BE2C (cell line): ENCODE data around the gene CALY.

Source experiments
- DNase-seq: peaks from one replicate; pipeline ENCODE4 v3.0.0-alpha.2; 2020
- H3K27me3 ChIP-seq: fragments of 250-450 bp; sonication (Bioruptor Pico); 2 replicates; pipeline ENCODE4 v1.5.1; 2020; ENCODE audit warnings: mild to moderate bottlenecking
- H3K36me3 ChIP-seq: fragments of 250-450 bp; sonication (Bioruptor Pico); 2 replicates; pipeline ENCODE4 v1.5.1; 2020; ENCODE audit warnings: mild to moderate bottlenecking
- H3K4me1 ChIP-seq: fragments of 250-450 bp; sonication (Bioruptor Pico); 2 replicates; pipeline ENCODE4 v1.5.1; 2020
- H3K4me3 ChIP-seq: 2 replicates; pipeline ENCODE4 v1.5.1; 2011; ENCODE audit warnings: low read depth, low read length
- H3K9me3 ChIP-seq: fragments of 250-450 bp; sonication (Bioruptor Pico); 2 replicates; pipeline ENCODE4 v1.5.1; 2020
- TF ChIP-seq, protein P1 (sequence below): IDR thresholded peaks from 2 replicates; pipeline ENCODE4 v1.5.1; 2012; ENCODE audit warnings: mild to moderate bottlenecking, low read depth, low read length

CALY gene

DNA sequence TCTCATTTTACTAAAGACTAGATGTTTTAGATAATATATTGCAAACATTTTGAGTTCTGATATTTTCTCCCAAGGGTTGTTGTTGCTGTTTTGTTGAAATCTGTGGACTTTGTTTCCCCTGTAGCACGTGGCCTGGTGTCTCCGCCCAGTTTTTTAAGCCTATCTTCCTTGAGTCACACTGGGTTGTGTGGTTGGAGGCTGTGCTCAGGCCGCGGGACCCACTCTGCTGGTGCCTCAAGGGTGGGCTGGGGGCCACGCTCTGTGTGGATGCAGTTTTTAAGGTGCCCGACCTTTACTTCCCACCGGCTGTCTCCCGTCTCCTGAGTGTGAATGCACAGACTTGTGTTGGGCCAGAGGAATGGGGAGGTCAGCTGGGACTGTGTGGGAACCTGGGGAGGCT, 6.2 kb upstream of the CALY start:
- TF ChIP-seq, protein P1, sequence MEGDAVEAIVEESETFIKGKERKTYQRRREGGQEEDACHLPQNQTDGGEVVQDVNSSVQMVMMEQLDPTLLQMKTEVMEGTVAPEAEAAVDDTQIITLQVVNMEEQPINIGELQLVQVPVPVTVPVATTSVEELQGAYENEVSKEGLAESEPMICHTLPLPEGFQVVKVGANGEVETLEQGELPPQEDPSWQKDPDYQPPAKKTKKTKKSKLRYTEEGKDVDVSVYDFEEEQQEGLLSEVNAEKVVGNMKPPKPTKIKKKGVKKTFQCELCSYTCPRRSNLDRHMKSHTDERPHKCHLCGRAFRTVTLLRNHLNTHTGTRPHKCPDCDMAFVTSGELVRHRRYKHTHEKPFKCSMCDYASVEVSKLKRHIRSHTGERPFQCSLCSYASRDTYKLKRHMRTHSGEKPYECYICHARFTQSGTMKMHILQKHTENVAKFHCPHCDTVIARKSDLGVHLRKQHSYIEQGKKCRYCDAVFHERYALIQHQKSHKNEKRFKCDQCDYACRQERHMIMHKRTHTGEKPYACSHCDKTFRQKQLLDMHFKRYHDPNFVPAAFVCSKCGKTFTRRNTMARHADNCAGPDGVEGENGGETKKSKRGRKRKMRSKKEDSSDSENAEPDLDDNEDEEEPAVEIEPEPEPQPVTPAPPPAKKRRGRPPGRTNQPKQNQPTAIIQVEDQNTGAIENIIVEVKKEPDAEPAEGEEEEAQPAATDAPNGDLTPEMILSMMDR: no peak
- no peak for DNase-seq
- H3K9me3 ChIP-seq: no peaks in the 10 kb centered on the region
- peaks cover 4% of the 10 kb centered on the region for H3K27me3 ChIP-seq
- no peaks in the 10 kb centered on the region; the same call in 1 of the 2 replicates for H3K4me1 ChIP-seq
- no peak overlapping the region for H3K4me3 ChIP-seq
- no peaks in the 10 kb centered on the region for H3K36me3 ChIP-seq

DNA sequence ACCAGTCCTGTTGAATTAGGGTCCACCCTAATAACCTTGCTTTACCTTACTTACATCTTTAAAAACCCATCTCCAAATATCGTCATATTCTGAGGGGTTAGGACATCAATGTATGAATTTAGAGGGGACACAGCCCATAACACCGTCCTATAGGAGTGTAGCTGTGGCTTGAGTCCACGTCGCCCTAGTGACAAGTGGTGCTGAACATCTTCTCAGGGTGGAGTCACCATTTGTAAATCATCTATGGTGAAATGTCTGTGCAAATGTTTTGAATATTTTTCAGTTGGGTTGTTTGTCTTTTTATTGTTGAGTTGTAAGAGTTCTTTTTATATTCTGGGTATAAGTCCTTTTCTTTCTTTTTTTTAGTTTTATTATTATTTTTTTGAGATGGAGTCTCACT, 5.3 kb upstream of the CALY start:
- Histone ChIP-seq H3K4me3 (no peak overlapping the region), H3K9me3 (no peaks in the 10 kb centered on the region), H3K27me3 (peaks cover 6% of the 10 kb centered on the region), H3K36me3 (no peaks in the 10 kb centered on the region), H3K4me1 (no peaks in the 10 kb centered on the region)
- TF ChIP-seq, protein P1: no peak
- DNase-seq: no peak

DNA sequence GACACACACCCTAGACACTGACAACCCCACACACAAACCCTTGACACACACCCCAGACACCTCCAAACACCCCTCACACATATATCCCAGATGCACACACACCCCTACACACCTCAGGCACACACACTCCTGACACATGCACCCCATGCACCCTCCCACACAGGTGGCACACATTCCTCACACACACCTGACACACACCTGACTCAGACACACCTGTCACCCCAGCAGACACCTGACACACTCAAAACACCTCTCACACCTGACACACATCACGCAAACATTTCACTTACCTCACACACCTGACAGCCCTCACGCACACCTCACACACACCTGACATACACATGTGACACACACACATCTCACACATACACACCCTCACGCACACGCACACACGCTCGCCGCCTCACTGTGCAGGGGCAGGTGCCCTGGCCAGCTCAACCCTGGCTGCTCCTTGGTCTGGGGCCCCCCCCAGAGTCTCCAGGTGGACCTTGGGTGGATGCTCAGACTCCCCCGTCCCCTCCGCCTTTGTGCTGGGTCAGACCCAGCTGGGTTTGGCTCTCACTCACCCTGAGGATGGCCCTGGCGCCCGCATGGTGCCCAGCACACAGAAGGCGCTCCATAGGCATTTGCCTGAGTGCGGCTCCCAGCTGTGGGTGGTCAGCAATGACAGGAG, 3.1 kb upstream of the CALY start:
- no peaks in the 10 kb centered on the region for H3K9me3 ChIP-seq
- no peak overlapping the region for H3K4me3 ChIP-seq
- no peak for DNase-seq
- H3K36me3 ChIP-seq: no peaks in the 10 kb centered on the region
- TF ChIP-seq, protein P1: no peak
- peaks cover 28% of the 10 kb centered on the region for H3K27me3 ChIP-seq
- H3K4me1 ChIP-seq: no peaks in the 10 kb centered on the region

DNA sequence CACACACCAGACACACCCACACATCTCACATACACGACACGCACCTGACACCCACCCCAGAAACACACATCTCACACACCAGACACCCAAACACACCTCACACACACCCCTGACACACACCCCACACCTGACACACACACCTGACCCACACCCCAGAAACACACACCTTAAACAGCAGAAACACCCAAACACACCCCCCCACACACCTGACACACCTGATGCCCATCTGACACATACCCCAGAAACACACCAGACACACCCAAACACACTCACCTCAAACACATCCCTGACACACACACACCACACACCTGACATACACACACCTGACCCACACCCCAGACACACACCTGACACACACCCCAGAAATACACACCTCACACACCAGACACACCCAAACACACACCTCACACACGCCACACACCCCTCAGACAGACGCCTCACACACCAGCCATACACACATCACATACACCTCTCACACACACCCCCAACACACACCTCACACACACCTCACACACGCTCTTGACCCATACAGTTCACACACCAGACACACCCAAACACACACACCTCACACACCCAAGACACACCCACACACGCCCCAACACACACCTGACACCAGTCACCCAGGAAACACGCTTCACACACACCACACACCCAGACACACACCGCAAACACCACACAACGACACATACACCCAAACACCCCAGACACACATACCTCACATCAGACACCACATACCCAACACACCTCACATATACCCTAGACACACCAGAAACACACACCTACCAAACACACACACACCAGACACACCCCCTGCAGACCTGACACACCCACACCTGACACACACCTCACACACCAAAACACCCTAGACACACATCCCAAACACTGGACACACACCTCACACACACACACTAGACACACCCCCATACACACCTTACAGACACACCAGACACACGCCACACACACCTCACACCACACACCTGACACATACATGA, 1.7 kb upstream of the CALY start:
- DNase-seq: no peak
- Histone ChIP-seq H3K9me3 (no peaks in the 10 kb centered on the region), H3K36me3 (no peaks in the 10 kb centered on the region), H3K27me3 (peaks cover 32% of the 10 kb centered on the region), H3K4me1 (no peaks in the 10 kb centered on the region), H3K4me3 (no peak overlapping the region)
- TF ChIP-seq, protein P1: no peak

DNA sequence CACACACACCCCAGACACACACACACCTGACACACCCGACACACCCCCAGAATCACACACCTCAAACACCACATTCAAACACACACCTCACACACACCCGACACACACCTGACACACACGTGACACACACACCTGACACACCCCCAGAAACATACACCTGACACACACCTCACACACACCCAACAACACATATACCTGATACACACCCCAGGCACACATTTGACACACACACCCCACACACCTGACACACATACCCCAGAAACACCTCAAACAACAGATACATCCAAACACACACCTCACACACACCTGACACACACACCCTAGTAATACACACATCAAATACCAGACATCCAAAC, 652 bp upstream of the CALY start:
- Histone ChIP-seq H3K36me3 (no peaks in the 10 kb centered on the region), H3K4me3 (no peak overlapping the region), H3K4me1 (no peaks in the 10 kb centered on the region), H3K9me3 (no peaks in the 10 kb centered on the region), H3K27me3 (peaks cover 35% of the 10 kb centered on the region)
- DNase-seq: no peak
- TF ChIP-seq, protein P1: no peak
